IPS DF 6.9 (cell line): Measurements from ENCODE around the gene IFITM1.
"Not testable (repeated sequence)": the region's sequence is repeated elsewhere in the genome, so short reads cannot be mapped to it uniquely, and the experiment has no call there.

ENCODE experiments used
- DNase-seq: peaks from one replicate; pipeline ENCODE4 v3.0.0-alpha.2; 2013; ENCODE audit warnings: low read depth, low spot score
- H3K27ac ChIP-seq: one replicate; pipeline ENCODE4 v1.5.1; 2013; ENCODE audit warnings: low read length, control low read depth
- H3K27me3 ChIP-seq: 2 replicates; pipeline ENCODE4 v1.6.1; 2013; ENCODE audit warnings: mild to moderate bottlenecking, low read length; ENCODE audit not compliant: control insufficient read depth, insufficient read depth
- H3K36me3 ChIP-seq: 2 replicates; pipeline ENCODE4 v1.6.1; 2013; ENCODE audit warnings: low read length; ENCODE audit not compliant: control insufficient read depth, insufficient read depth
- H3K4me1 ChIP-seq: 2 replicates; pipeline ENCODE4 v1.6.1; 2013; ENCODE audit warnings: low read length; ENCODE audit not compliant: control insufficient read depth, insufficient read depth
- H3K4me3 ChIP-seq: 2 replicates; pipeline ENCODE4 v1.5.1; 2013; ENCODE audit warnings: mild to moderate bottlenecking, low read length
- H3K9me3 ChIP-seq: 2 replicates; pipeline ENCODE4 v1.6.1; 2013; ENCODE audit warnings: low read length, inconsistent platforms; ENCODE audit not compliant: control insufficient read depth, insufficient read depth
- WGBS: extraction: QIAGEN DNeasy Blood & Tissue Kit; methylation state at CpG from one replicate; pipeline ENCODE4 v1.1.7; 2013; ENCODE audit warnings: mixed read lengths, missing lambda C conversion rate; ENCODE audit not compliant: insufficient read length, insufficient coverage; 5-methylcytosine and 5-hydroxymethylcytosine counted together

IFITM1 gene

DNA sequence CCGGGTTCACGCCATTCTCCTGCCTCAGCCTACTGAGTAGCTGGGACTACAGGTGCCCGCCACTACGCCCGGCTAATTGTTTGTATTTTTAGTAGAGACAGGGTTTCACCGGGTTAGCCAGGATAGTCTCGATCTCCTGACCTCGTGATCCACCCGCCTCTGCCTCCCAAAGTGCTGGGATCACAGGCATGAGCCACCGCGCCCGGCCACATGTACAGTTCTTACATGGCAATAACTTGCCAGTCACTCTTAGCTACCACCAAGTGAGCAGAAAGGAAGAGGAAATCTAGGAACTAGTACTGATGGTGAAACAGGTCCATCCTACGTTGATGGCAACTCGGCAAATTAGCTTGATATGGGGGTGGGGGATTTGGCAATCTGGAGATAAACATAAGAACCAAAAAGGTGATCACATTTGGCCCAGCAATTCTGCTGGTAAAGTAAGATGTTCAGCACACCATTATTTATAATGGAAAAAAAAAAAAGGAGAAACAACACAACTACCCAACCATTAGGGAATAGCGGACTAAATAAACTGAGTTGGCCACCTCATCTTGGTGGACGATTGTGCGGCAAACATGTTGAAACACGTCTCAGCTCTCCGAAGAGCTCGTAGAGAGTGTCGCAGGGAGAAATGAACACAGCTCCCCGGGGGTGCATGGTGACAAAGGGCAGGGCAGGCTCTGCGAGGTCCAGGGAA, 30.3 kb upstream of the IFITM1 start:
- WGBS = no CpG with 5 or more reads among the region's 23 CpGs
- no peak for DNase-seq
- Histone ChIP-seq H3K36me3 (peaks cover 4% of the 10 kb centered on the region; the same call in 1 of the 2 replicates), H3K4me3 (no peak overlapping the region), H3K27ac (no peak overlapping the region), H3K9me3 (no peaks in the 10 kb centered on the region), H3K4me1 (peaks cover 6% of the 10 kb centered on the region; the same call in 1 of the 2 replicates), H3K27me3 (peaks cover 15% of the 10 kb centered on the region; the same call in 1 of the 2 replicates)

- Histone ChIP-seq H3K27ac (no peak overlapping the region), H3K27me3 (peaks cover 15% of the 10 kb centered on the region; the same call in 1 of the 2 replicates)
- WGBS = no CpG with 5 or more reads among the region's 24 CpGs
Measured at GRCh38 chr11:284105-285020, 29.5 kb upstream of the IFITM1 start.

DNA sequence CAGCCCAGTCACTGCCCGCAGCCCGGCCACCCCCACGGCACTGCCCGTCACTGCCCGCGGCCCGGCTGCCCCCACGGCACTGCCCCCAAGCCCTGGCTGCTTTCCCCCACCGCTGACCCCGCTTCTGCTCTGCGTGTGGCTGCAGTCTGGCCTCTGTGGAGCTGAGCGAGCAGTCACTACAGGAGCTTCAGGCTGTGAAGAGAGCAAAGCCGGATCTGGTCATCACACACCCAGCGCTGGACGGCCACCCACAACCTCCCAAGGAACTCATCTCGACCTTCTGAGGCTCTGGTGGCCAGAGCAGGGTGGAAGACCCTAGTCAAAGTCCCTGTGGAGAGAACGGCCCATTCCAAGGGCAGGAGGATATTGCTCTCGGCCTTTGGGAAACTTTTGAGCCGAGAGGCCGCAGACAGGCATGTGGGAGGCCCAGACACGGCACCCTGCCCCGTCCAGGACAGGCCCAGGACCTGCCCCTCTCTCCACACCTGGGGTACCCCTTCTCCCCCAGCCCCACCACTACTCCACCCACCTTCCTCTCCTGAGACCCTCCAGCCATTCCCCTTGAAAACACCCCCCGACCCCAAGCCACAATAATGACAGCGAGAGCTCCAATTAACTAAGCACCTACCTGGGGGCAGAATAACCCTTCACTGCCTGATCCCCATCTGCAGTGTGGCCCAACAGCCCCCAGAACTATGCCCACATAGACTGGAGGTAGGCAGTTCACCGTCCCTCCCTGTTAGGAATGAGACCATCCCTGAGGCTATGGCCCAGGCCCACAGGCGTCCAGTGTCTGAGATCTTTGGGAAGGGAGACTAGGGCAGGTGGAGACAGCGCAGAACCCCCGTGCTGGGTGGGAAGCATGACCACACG, 28.6 kb upstream of the IFITM1 start:
- H3K4me1 ChIP-seq = peaks cover 9% of the 10 kb centered on the region
- H3K27me3 ChIP-seq = peaks cover 13% of the 10 kb centered on the region; the same call in 1 of the 2 replicates
- no CpG with 5 or more reads among the region's 29 CpGs for whole genome bisulfite sequencing
- H3K36me3 ChIP-seq = no peaks in the 10 kb centered on the region
- H3K27ac ChIP-seq = no peak overlapping the region
- H3K9me3 ChIP-seq = no peaks in the 10 kb centered on the region
- no peak for DNase-seq
- H3K4me3 ChIP-seq = no peak overlapping the region

More at GRCh38 chr11:284105-285020, 29.5 kb upstream of the IFITM1 start:
- Histone ChIP-seq H3K9me3 (no peaks in the 10 kb centered on the region), H3K4me3 (no peak overlapping the region), H3K36me3 (peaks cover 2% of the 10 kb centered on the region; the same call in 1 of the 2 replicates), H3K4me1 (peaks cover 6% of the 10 kb centered on the region; the same call in 1 of the 2 replicates)
- no peak for DNase-seq

GRCh38 chr11:285894-286220, 28.0 kb upstream of the IFITM1 start:
- no peak overlapping the region for H3K4me3 ChIP-seq
- H3K4me1 ChIP-seq = peaks cover 11% of the 10 kb centered on the region
- no peak for DNase-seq
- no peak overlapping the region for H3K27ac ChIP-seq
- H3K36me3 ChIP-seq = no peaks in the 10 kb centered on the region; the same call in 1 of the 2 replicates
- no peaks in the 10 kb centered on the region for H3K9me3 ChIP-seq
- H3K27me3 ChIP-seq = peaks cover 11% of the 10 kb centered on the region; the same call in 1 of the 2 replicates
- WGBS = no CpG with 5 or more reads among the region's 8 CpGs

- not testable (repeated sequence) for H3K36me3 ChIP-seq, H3K9me3 ChIP-seq, H3K4me3 ChIP-seq, DNase-seq, H3K27ac ChIP-seq, H3K27me3 ChIP-seq
- WGBS = no CpG with 5 or more reads among the region's 27 CpGs
- H3K4me1 ChIP-seq = peaks cover 11% of the 10 kb centered on the region
Measured at GRCh38 chr11:286977-287820, 26.6 kb upstream of the IFITM1 start.

DNA sequence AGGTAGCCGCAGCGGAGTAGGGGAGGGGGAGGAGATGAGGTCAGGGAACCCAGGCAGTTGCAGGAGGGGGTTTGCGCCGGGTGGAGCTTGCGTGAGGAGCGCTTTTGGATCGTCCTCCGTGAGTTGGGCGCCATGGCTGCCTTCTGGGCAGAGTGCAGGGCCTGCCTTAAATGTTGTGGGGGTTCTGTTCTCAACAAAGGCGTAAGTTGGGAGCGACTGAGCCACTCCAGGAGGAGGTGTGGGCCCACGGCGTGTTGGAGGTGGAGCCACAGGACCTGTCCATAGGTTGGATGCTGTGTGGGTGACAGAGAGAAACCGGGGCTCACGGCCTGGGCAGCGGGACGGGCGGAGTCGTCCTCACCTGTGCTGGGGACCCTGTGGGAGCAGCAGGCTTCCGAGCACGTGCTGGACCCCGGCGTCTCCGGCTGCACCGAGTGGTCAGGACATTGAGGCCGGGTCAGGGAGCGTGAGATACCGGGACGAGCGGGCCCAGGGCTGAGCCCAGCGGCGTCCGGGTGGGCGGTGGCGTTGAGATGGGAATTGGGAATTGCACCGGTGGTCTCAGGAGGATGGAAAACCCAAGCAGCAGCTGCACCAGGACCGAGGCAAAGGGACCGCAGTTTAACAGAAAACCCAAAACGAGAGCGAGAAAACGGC, 25.9 kb upstream of the IFITM1 start:
- Histone ChIP-seq H3K27me3 (peaks cover 3% of the 10 kb centered on the region; the same call in 1 of the 2 replicates), H3K27ac (no peak overlapping the region), H3K9me3 (no peaks in the 10 kb centered on the region), H3K4me1 (peaks cover 11% of the 10 kb centered on the region), H3K36me3 (peaks cover 5% of the 10 kb centered on the region), H3K4me3 (peak overlapping the region; percentile 44; the same call in 1 of the 2 replicates)
- DNase-seq = no peak
- WGBS = no CpG with 5 or more reads among the region's 41 CpGs

- H3K4me3 ChIP-seq = peak within 1 kb of the TSS; percentile 44; the same call in 1 of the 2 replicates
- no peaks in the 10 kb centered on the region for H3K9me3 ChIP-seq
- no CpG with 5 or more reads among the region's 112 CpGs for WGBS
- peaks cover 3% of the 10 kb centered on the region; the same call in 1 of the 2 replicates for H3K27me3 ChIP-seq
- DNase-seq = no peak
- peaks cover 8% of the 10 kb centered on the region for H3K36me3 ChIP-seq
- no peak within 1 kb of the TSS for H3K27ac ChIP-seq
- peaks cover 11% of the 10 kb centered on the region for H3K4me1 ChIP-seq
Measured at GRCh38 chr11:288478-289397, 25.1 kb upstream of the IFITM1 start, which contains the start of gene PGGHG. Gene PGGHG, plus strand, starts transcription at chr11:289126. Its CDS starts 691 bp downstream, at chr11:289817.

DNA sequence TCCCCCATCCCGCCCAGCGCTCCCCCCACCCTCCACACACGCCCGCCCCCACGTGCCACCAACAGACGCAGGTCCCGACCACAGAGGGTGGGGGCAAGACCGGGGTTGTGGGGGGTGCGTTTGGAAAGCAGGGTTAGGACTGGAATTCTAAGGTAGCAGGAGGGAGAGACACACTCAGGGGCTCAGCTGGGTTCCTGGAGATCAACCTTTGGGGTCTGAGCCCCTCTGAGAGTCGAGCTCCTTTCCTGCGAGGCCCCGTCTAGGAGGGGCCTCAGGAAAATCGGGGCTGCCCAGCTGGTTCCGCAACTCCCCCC, 24.5 kb upstream of the IFITM1 start:
- no peaks in the 10 kb centered on the region for H3K9me3 ChIP-seq
- WGBS = no CpG with 5 or more reads among the region's 14 CpGs

More for the DNA sequence above, 24.5 kb upstream of the IFITM1 start:
- peaks cover 14% of the 10 kb centered on the region for H3K36me3 ChIP-seq
- peaks cover 9% of the 10 kb centered on the region for H3K4me1 ChIP-seq
- DNase-seq = no peak
- H3K27ac ChIP-seq = no peak overlapping the region
- peak overlapping the region; percentile 10; the same call in 1 of the 2 replicates for H3K4me3 ChIP-seq
- peaks cover 3% of the 10 kb centered on the region; the same call in 1 of the 2 replicates for H3K27me3 ChIP-seq
